Peyer's patch (tissue), 4 donors: ENCODE results near the gene COL23A1.

Experiments
- POLR2A ChIP-seq, 2 donors: fragments of 450-650 bp; IDR thresholded peaks; one replicate each; pipeline ENCODE4 v1.5.1; 2017; ENCODE audit warnings: antibody characterized with exemption in 2 of 2, mild to moderate bottlenecking in 2 of 2, moderate library complexity in 2 of 2
- TF ChIP-seq, protein P1 (sequence below), 6 experiments: fragments of 450-650 bp in 4 of 6; fragments of 200-600 bp in 2 of 6; sonication (generic) in 1 of 6; IDR thresholded peaks; one replicate each; pipeline ENCODE4 v1.5.1; 2017 to 2019; ENCODE audit warnings: antibody characterized with exemption in 6 of 6, mild to moderate bottlenecking in 3 of 6, moderate library complexity in 1 of 6

- TF ChIP-seq, protein P1, sequence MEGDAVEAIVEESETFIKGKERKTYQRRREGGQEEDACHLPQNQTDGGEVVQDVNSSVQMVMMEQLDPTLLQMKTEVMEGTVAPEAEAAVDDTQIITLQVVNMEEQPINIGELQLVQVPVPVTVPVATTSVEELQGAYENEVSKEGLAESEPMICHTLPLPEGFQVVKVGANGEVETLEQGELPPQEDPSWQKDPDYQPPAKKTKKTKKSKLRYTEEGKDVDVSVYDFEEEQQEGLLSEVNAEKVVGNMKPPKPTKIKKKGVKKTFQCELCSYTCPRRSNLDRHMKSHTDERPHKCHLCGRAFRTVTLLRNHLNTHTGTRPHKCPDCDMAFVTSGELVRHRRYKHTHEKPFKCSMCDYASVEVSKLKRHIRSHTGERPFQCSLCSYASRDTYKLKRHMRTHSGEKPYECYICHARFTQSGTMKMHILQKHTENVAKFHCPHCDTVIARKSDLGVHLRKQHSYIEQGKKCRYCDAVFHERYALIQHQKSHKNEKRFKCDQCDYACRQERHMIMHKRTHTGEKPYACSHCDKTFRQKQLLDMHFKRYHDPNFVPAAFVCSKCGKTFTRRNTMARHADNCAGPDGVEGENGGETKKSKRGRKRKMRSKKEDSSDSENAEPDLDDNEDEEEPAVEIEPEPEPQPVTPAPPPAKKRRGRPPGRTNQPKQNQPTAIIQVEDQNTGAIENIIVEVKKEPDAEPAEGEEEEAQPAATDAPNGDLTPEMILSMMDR (IDR thresholded peaks at IDR 0.05), result no peak
- no peak for TF ChIP-seq POLR2A (IDR thresholded peaks at IDR 0.05)
Measured at GRCh38 chr5:178460174-178460573, 130.0 kb downstream of the COL23A1 start.
